ENCODE results near the gene TSPO. TPM values are rescaled to one million over a fixed set of nuclear protein-coding genes. Genes with fewer than 3 reads are reported as not detected.

Gene TSPO
- polyA plus RNA-seq, 1 of the 3 experiments (the other 2 are of a cell fraction) = 156 TPM

DNA sequence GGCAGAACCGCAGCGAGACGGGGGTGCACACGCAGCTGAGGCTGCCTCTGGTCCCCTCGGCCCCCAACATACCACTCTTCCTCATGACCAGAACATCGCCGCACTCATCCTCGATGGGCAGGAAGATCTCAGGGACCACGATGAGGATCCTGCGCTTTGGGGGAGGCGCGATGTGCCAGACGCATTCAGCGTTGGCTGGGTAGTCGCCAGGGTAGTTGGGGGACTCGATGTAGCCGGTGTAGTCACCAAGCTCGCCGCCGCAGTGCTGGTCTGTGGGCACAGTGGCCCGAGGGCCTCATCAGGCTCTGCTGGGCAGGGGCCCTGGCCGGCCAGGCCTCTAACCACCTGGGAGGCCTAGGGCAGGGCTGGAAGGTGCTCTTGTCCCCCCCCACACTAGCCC lies 58.6 kb downstream of the TSPO start:
- H3K4me1 ChIP-seq (ENCODE audit: control insufficient read depth in 1 of 2, insufficient read depth in 2 of 2, low read depth in 1 of 2, low read length in 1 of 2) = no peaks in the 10 kb centered on the region
- H3K9me3 ChIP-seq = no peaks in the 10 kb centered on the region
- H3K27me3 ChIP-seq (ENCODE audit: insufficient read depth) = no peaks in the 10 kb centered on the region
- H3K9ac ChIP-seq = no peak overlapping the region
- H4K20me1 ChIP-seq (ENCODE audit: insufficient read depth) = no peaks in the 10 kb centered on the region
- H3K79me2 ChIP-seq (ENCODE audit: insufficient read depth) = no peaks in the 10 kb centered on the region
- H3K9me2 ChIP-seq = no peaks in the 10 kb centered on the region
- no peak overlapping the region for H3K4me2 ChIP-seq
- DNase-seq = no peak
- H3F3A ChIP-seq (replicated peaks; ENCODE audit: insufficient read depth) = no peaks in the 10 kb centered on the region
- no peak overlapping the region for H3K4me3 ChIP-seq (ENCODE audit: low read depth in 2 of 2, low read length in 1 of 2)
- no peak overlapping the region for H2AFZ ChIP-seq (ENCODE audit: low read depth)
- 70% methylated on average over 2 of the region's 22 CpGs for WGBS (ENCODE audit: low lambda C conversion rate)
- no peak overlapping the region for H3K27ac ChIP-seq (ENCODE audit: low read depth in 2 of 2, low read length in 1 of 2)
- no peaks in the 10 kb centered on the region for H3K36me3 ChIP-seq (replicated peaks in 1 of 2; ENCODE audit: control insufficient read depth in 1 of 2, insufficient read depth in 2 of 2, low read length in 1 of 2)
- CTCF ChIA-PET = no interaction called here
- POLR2A ChIA-PET = no interaction called here
- TF ChIP-seq EP300 (IDR thresholded peaks at IDR 0.05; ENCODE audit: borderline replicate concordance in 1 of 2, low read depth in 1 of 2, low read length in 1 of 2) (no peak), RXRA (IDR thresholded peaks at IDR 0.05; ENCODE audit: borderline replicate concordance, low read depth) (no peak), YY1 (IDR thresholded peaks at IDR 0.05; ENCODE audit: low read depth) (no peak), TCF12 (IDR thresholded peaks at IDR 0.05) (no peak), RFX5 (IDR thresholded peaks at IDR 0.05; ENCODE audit: low read length) (no peak), JUND (IDR thresholded peaks at IDR 0.05) (no peak), EZH2phosphoT487 (IDR thresholded peaks at IDR 0.05; ENCODE audit: borderline replicate concordance, low read depth) (no peak), SMC3 (IDR thresholded peaks at IDR 0.05; ENCODE audit: low read depth, low read length) (no peak), MXI1 (IDR thresholded peaks at IDR 0.05; ENCODE audit: low read depth, low read length) (no peak)
- TF ChIP-seq, protein P1, sequence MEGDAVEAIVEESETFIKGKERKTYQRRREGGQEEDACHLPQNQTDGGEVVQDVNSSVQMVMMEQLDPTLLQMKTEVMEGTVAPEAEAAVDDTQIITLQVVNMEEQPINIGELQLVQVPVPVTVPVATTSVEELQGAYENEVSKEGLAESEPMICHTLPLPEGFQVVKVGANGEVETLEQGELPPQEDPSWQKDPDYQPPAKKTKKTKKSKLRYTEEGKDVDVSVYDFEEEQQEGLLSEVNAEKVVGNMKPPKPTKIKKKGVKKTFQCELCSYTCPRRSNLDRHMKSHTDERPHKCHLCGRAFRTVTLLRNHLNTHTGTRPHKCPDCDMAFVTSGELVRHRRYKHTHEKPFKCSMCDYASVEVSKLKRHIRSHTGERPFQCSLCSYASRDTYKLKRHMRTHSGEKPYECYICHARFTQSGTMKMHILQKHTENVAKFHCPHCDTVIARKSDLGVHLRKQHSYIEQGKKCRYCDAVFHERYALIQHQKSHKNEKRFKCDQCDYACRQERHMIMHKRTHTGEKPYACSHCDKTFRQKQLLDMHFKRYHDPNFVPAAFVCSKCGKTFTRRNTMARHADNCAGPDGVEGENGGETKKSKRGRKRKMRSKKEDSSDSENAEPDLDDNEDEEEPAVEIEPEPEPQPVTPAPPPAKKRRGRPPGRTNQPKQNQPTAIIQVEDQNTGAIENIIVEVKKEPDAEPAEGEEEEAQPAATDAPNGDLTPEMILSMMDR (IDR thresholded peaks at IDR 0.05) = no peak
- TF ChIP-seq, protein P2, sequence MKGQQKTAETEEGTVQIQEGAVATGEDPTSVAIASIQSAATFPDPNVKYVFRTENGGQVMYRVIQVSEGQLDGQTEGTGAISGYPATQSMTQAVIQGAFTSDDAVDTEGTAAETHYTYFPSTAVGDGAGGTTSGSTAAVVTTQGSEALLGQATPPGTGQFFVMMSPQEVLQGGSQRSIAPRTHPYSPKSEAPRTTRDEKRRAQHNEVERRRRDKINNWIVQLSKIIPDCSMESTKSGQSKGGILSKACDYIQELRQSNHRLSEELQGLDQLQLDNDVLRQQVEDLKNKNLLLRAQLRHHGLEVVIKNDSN (IDR thresholded peaks at IDR 0.05; ENCODE audit: borderline replicate concordance, low read depth) = no peak
- TF ChIP-seq, protein P3, sequence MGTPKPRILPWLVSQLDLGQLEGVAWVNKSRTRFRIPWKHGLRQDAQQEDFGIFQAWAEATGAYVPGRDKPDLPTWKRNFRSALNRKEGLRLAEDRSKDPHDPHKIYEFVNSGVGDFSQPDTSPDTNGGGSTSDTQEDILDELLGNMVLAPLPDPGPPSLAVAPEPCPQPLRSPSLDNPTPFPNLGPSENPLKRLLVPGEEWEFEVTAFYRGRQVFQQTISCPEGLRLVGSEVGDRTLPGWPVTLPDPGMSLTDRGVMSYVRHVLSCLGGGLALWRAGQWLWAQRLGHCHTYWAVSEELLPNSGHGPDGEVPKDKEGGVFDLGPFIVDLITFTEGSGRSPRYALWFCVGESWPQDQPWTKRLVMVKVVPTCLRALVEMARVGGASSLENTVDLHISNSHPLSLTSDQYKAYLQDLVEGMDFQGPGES (IDR thresholded peaks at IDR 0.05; ENCODE audit: low read depth, low read length) = no peak
- TF ChIP-seq, protein P4, sequence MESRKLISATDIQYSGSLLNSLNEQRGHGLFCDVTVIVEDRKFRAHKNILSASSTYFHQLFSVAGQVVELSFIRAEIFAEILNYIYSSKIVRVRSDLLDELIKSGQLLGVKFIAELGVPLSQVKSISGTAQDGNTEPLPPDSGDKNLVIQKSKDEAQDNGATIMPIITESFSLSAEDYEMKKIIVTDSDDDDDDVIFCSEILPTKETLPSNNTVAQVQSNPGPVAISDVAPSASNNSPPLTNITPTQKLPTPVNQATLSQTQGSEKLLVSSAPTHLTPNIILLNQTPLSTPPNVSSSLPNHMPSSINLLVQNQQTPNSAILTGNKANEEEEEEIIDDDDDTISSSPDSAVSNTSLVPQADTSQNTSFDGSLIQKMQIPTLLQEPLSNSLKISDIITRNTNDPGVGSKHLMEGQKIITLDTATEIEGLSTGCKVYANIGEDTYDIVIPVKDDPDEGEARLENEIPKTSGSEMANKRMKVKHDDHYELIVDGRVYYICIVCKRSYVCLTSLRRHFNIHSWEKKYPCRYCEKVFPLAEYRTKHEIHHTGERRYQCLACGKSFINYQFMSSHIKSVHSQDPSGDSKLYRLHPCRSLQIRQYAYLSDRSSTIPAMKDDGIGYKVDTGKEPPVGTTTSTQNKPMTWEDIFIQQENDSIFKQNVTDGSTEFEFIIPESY (IDR thresholded peaks at IDR 0.05; ENCODE audit: borderline replicate concordance, low read depth) = no peak
- TF ChIP-seq, protein P5, sequence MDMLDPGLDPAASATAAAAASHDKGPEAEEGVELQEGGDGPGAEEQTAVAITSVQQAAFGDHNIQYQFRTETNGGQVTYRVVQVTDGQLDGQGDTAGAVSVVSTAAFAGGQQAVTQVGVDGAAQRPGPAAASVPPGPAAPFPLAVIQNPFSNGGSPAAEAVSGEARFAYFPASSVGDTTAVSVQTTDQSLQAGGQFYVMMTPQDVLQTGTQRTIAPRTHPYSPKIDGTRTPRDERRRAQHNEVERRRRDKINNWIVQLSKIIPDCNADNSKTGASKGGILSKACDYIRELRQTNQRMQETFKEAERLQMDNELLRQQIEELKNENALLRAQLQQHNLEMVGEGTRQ (IDR thresholded peaks at IDR 0.05; ENCODE audit: borderline replicate concordance, low read depth, low read length) = no peak

Data from SK-N-SH (cell line).